IMR-90 (cell line): Measurements from ENCODE around the gene LAMC3. TPM values are rescaled to one million over a fixed set of nuclear protein-coding genes. Genes with fewer than 3 reads are reported as not detected.

Experiments
- ATAC-seq: fragments of 200-7000 bp; cut with Tn5 transposase; 2 replicates; pipeline ENCODE4 v1.9.1; 2020; ENCODE audit warnings: low read depth, mild to moderate bottlenecking, moderate library complexity
- BruUV-seq: library from RNA; stranded (reverse); fragments of 400-500 nt; replicated peaks from 2 replicates; lab custom pipeline; 2021; lab: Mats Ljungman, UMichigan
- CTCF ChIA-PET: fragments of 300-600 bp; formaldehyde crosslinking; extraction: SDS; loops from one replicate; lab custom pipeline; 2021; ENCODE audit warnings: antibody characterized with exemption; lab: Yijun Ruan, JAX
- POLR2A ChIA-PET: fragments of 300-600 bp; sonication (Branson Sonifier 250); formaldehyde crosslinking; loops from one replicate; lab custom pipeline; 2022; ENCODE audit warnings: antibody characterized with exemption; ENCODE audit not compliant: unreplicated experiment; lab: Charles Lee
- DNase-seq: peaks from one replicate; pipeline ENCODE4 v3.0.0; 2013
- H2AFZ ChIP-seq: replicated peaks from 2 replicates; pipeline ENCODE3; 2013; ENCODE audit warnings: low read length, mild to moderate bottlenecking; ENCODE audit not compliant: poor library complexity
- H2AK5ac ChIP-seq: 2 replicates; pipeline ENCODE4 v1.6.1; 2013; ENCODE audit warnings: low read depth, low read length, inconsistent platforms
- H2AK9ac ChIP-seq: replicated peaks from 2 replicates; pipeline ENCODE3; 2013; ENCODE audit warnings: mild to moderate bottlenecking, low read depth, low read length, moderate library complexity; ENCODE audit not compliant: poor library complexity
- H2BK120ac ChIP-seq: 2 replicates; pipeline ENCODE4 v1.6.1; 2013; ENCODE audit warnings: low read depth, low read length, inconsistent platforms
- H2BK15ac ChIP-seq: 3 replicates; pipeline ENCODE4 v1.6.1; 2013; ENCODE audit warnings: low read depth, low read length, inconsistent platforms
- H2BK20ac ChIP-seq: 2 replicates; pipeline ENCODE4 v1.6.1; 2013; ENCODE audit warnings: low read depth, mild to moderate bottlenecking, inconsistent platforms, low read length, moderate library complexity
- H2BK5ac ChIP-seq: 2 replicates; pipeline ENCODE4 v1.6.1; 2013; ENCODE audit warnings: mild to moderate bottlenecking, low read depth, low read length, inconsistent platforms; ENCODE audit not compliant: poor library complexity, severe bottlenecking
- H3K14ac ChIP-seq: replicated peaks from 2 replicates; pipeline ENCODE4 v1.6.1; 2013; ENCODE audit warnings: low read depth, low read length, inconsistent platforms
- H3K18ac ChIP-seq: 2 replicates; pipeline ENCODE4 v1.6.1; 2013; ENCODE audit warnings: low read depth, low read length, control low read depth
- H3K23ac ChIP-seq: 2 replicates; pipeline ENCODE4 v1.6.1; 2013; ENCODE audit warnings: low read depth, low read length, inconsistent platforms
- H3K27ac ChIP-seq: 2 replicates; pipeline ENCODE4 v1.5.1; 2013; ENCODE audit warnings: mild to moderate bottlenecking, control low read depth, low read length; ENCODE audit not compliant: insufficient read depth
- H3K27me3 ChIP-seq: 2 replicates; pipeline ENCODE4 v1.6.1; 2013; ENCODE audit warnings: low read length; ENCODE audit not compliant: control insufficient read depth, insufficient read depth
- H3K36me3 ChIP-seq: 2 replicates; pipeline ENCODE4 v1.6.1; 2013; ENCODE audit warnings: low read length, mixed read lengths; ENCODE audit not compliant: control insufficient read depth, insufficient read depth
- H3K4ac ChIP-seq: 2 replicates; pipeline ENCODE4 v1.6.1; 2013; ENCODE audit warnings: low read depth, low read length, inconsistent platforms
- H3K4me1 ChIP-seq: 2 replicates; pipeline ENCODE4 v1.6.1; 2013; ENCODE audit warnings: low read length, mixed read lengths; ENCODE audit not compliant: control insufficient read depth, insufficient read depth
- H3K4me2 ChIP-seq: 2 replicates; pipeline ENCODE4 v1.6.1; 2013; ENCODE audit warnings: low read depth, mild to moderate bottlenecking, control low read depth, low read length, moderate library complexity
- H3K4me3 ChIP-seq: 2 replicates; pipeline ENCODE4 v1.5.1; 2013; ENCODE audit warnings: low read depth, mild to moderate bottlenecking, control low read depth, low read length, moderate library complexity; ENCODE audit not compliant: insufficient read depth
- H3K56ac ChIP-seq: 2 replicates; pipeline ENCODE4 v1.6.1; 2013; ENCODE audit warnings: low read length, inconsistent platforms; ENCODE audit not compliant: insufficient read depth; ENCODE audit errors: extremely low read depth
- H3K79me1 ChIP-seq, 2 experiments: 2 replicates each; pipeline ENCODE4 v1.6.1; 2013; ENCODE audit warnings: low read length in 2 of 2, inconsistent platforms in 1 of 2, low read depth in 1 of 2
- H3K9ac ChIP-seq: 2 replicates; pipeline ENCODE4 v1.6.1; 2013; ENCODE audit warnings: low read depth, low read length, control low read depth
- H3K9me1 ChIP-seq: 2 replicates; pipeline ENCODE4 v1.6.1; 2013; ENCODE audit warnings: low read length, inconsistent platforms; ENCODE audit not compliant: insufficient read depth
- H3K9me3 ChIP-seq: 2 replicates; pipeline ENCODE4 v1.6.1; 2013; ENCODE audit warnings: low read length; ENCODE audit not compliant: control insufficient read depth, insufficient read depth
- H4K20me1 ChIP-seq: 2 replicates; pipeline ENCODE4 v1.6.1; 2013; ENCODE audit warnings: low read length, inconsistent platforms; ENCODE audit not compliant: insufficient read depth
- H4K5ac ChIP-seq: 2 replicates; pipeline ENCODE4 v1.6.1; 2013; ENCODE audit warnings: mild to moderate bottlenecking, low read depth, low read length, control low read depth
- H4K8ac ChIP-seq, 2 experiments: 2 replicates each; pipeline ENCODE4 v1.6.1; 2013; ENCODE audit warnings: low read depth in 2 of 2, low read length in 2 of 2, control low read depth in 1 of 2, inconsistent platforms in 1 of 2
- H4K91ac ChIP-seq: 2 replicates; pipeline ENCODE4 v1.6.1; 2013; ENCODE audit warnings: low read depth, low read length, inconsistent platforms; ENCODE audit not compliant: insufficient read depth
- BHLHE40 ChIP-seq: fragments of 150-350 bp; IDR thresholded peaks from 2 replicates; pipeline ENCODE4 v1.6.1; 2016; ENCODE audit warnings: mild to moderate bottlenecking, low read depth, low read length
- CEBPB ChIP-seq: IDR thresholded peaks from 2 replicates; pipeline ENCODE4 v1.6.1; 2012; ENCODE audit warnings: low read depth, low read length, improper control_type of control experiment
- CHD1 ChIP-seq: IDR thresholded peaks from 2 replicates; pipeline ENCODE4 v1.6.1; 2012; ENCODE audit warnings: low read depth, low read length, improper control_type of control experiment
- CTCF ChIP-seq: conservative IDR thresholded peaks from 2 replicates; pipeline ENCODE4 v1.5.1; 2012; ENCODE audit warnings: mild to moderate bottlenecking, low read depth, low read length, improper control_type of control experiment
- ELK1 ChIP-seq: fragments of 150-350 bp; IDR thresholded peaks from 2 replicates; pipeline ENCODE4 v1.6.1; 2016; ENCODE audit warnings: low read depth, mild to moderate bottlenecking, low read length, moderate library complexity, borderline replicate concordance
- MAFK ChIP-seq: IDR thresholded peaks from 2 replicates; pipeline ENCODE4 v1.6.1; 2012; ENCODE audit warnings: low read depth, low read length, improper control_type of control experiment
- MAZ ChIP-seq: IDR thresholded peaks from 2 replicates; pipeline ENCODE4 v1.6.1; 2012; ENCODE audit warnings: low read depth, mild to moderate bottlenecking, low read length, improper control_type of control experiment, moderate library complexity, borderline replicate concordance
- MXI1 ChIP-seq: IDR thresholded peaks from 2 replicates; pipeline ENCODE4 v1.6.1; 2012; ENCODE audit warnings: low read depth, mild to moderate bottlenecking, low read length, moderate library complexity, borderline replicate concordance
- NFE2L2 ChIP-seq: fragments of 150-350 bp; IDR thresholded peaks from 2 replicates; pipeline ENCODE4 v1.6.1; 2016; ENCODE audit warnings: low read depth, mild to moderate bottlenecking, low read length
- POLR2A ChIP-seq: IDR thresholded peaks from 2 replicates; pipeline ENCODE4 v1.6.1; 2012; ENCODE audit warnings: mild to moderate bottlenecking, low read depth, low read length
- RCOR1 ChIP-seq: IDR thresholded peaks from 2 replicates; pipeline ENCODE4 v1.6.1; 2012; ENCODE audit warnings: mild to moderate bottlenecking, low read length, improper control_type of control experiment; ENCODE audit not compliant: insufficient replicate concordance
- RFX5 ChIP-seq: IDR thresholded peaks from 2 replicates; pipeline ENCODE4 v1.8.0; 2012; ENCODE audit warnings: low read depth, mild to moderate bottlenecking, low read length, moderate library complexity
- SMC3 ChIP-seq: fragments of 150-350 bp; IDR thresholded peaks from 2 replicates; pipeline ENCODE4 v1.6.1; 2016; ENCODE audit warnings: low read depth, mild to moderate bottlenecking, antibody characterized with exemption, low read length, moderate library complexity
- USF2 ChIP-seq: fragments of 150-350 bp; IDR thresholded peaks from 2 replicates; pipeline ENCODE4 v1.6.1; 2017; ENCODE audit warnings: mild to moderate bottlenecking, antibody characterized with exemption, low read length, low read depth
- WGBS, 2 experiments: methylation state at CpG; one replicate each; pipeline versions ENCODE4 v1.1.5 to v1.1.7; 2013; ENCODE audit warnings: missing lambda C conversion rate in 2 of 2; ENCODE audit not compliant: insufficient read length in 1 of 2; ENCODE audit errors: extremely low coverage in 2 of 2; 5-methylcytosine and 5-hydroxymethylcytosine counted together
- dilution Hi-C: fragments of 300-500 bp; cut with HindIII; formaldehyde crosslinking; loops from one replicate; pipeline ENCODE4 v1.14.3; 2018; ENCODE audit warnings: low sequenced_read_pairs; ENCODE audit not compliant: unreplicated experiment
- in situ Hi-C: fragments of 300-500 bp; cut with MboI; formaldehyde crosslinking; loops from 3 replicates; pipeline ENCODE4 v1.14.3; 2019; ENCODE audit warnings: low sequenced_read_pairs, inconsistent platforms, mixed read lengths
- intact Hi-C: fragments of 100-400 bp; cut with micrococcal nuclease; formaldehyde crosslinking; loops from 2 replicates; pipeline ENCODE4 v1.10.0; 2022
- polyA plus RNA-seq, 3 experiments: library from polyadenylated mRNA; depleted of rRNA; stranded (reverse); fragments of >200 nt; gene quantifications; 2 replicates each; pipeline ENCODE4 v1.2.3, GENCODE V29; 2012; ENCODE audit warnings: low replicate concordance in 1 of 3
- total RNA-seq: library from RNA; depleted of rRNA; stranded (reverse); fragments of >200 nt; gene quantifications from 2 replicates; pipeline ENCODE4 v1.2.3, GENCODE V29; 2012

LAMC3 gene
- total and polyA plus RNA-seq, 2 of the 4 experiments (the other 2 are of a cell fraction), result not detected

GRCh38 chr9:131029574-131029952 lies 20.6 kb downstream of the LAMC3 start:
- dilution Hi-C loops, result no loop called here
- H2BK5ac ChIP-seq, result no peak overlapping the region
- H3K4me2 ChIP-seq, result no peak overlapping the region
- H3K4me1 ChIP-seq, result no peaks in the 10 kb centered on the region
- no CpG with 5 or more reads among the region's 3 CpGs for WGBS, 2 experiments
- no peaks in the 10 kb centered on the region for H3K9me1 ChIP-seq
- CTCF ChIA-PET, result no interaction called here
- no peak overlapping the region for H4K5ac ChIP-seq
- H3K9ac ChIP-seq, result no peak overlapping the region
- H2AK9ac ChIP-seq, result no peak overlapping the region
- H2BK120ac ChIP-seq, result no peak overlapping the region
- no peak overlapping the region for H3K56ac ChIP-seq
- no TSS peak for BruUV-seq
- H3K18ac ChIP-seq, result no peak overlapping the region
- no peak overlapping the region for H4K8ac ChIP-seq
- intact Hi-C loops, result no loop called here
- H3K23ac ChIP-seq, result no peak overlapping the region
- TF ChIP-seq BHLHE40, result no peak
- TF ChIP-seq CTCF, result no peak
- no peak for TF ChIP-seq MAZ
- TF ChIP-seq NFE2L2, result no peak
- TF ChIP-seq USF2, result no peak
- no peak for TF ChIP-seq ELK1
- TF ChIP-seq MXI1, result no peak
- no peak for TF ChIP-seq MAFK
- TF ChIP-seq RCOR1, result no peak
- TF ChIP-seq POLR2A, result no peak
- no peak for TF ChIP-seq CHD1
- no peak for TF ChIP-seq SMC3
- no peak for TF ChIP-seq RFX5
- TF ChIP-seq CEBPB, result no peak
- DNase-seq (no peak), ATAC-seq (no peak)
- no peaks in the 10 kb centered on the region for H4K20me1 ChIP-seq
- H2AFZ ChIP-seq, result no peak overlapping the region
- no peak overlapping the region for H2AK5ac ChIP-seq
- no peak overlapping the region for H3K4ac ChIP-seq
- no peak overlapping the region for H2BK15ac ChIP-seq
- H3K4me3 ChIP-seq, result no peak overlapping the region
- no peaks in the 10 kb centered on the region for H3K79me1 ChIP-seq
- in situ Hi-C loops, result no loop called here
- H3K36me3 ChIP-seq, result no peaks in the 10 kb centered on the region
- peaks cover 65% of the 10 kb centered on the region for H3K27me3 ChIP-seq
- H3K9me3 ChIP-seq, result no peaks in the 10 kb centered on the region
- H2BK20ac ChIP-seq, result no peak overlapping the region
- H4K91ac ChIP-seq, result no peak overlapping the region
- no peak overlapping the region for H3K27ac ChIP-seq
- H3K14ac ChIP-seq, result no peak overlapping the region
- POLR2A ChIA-PET, result no interaction called here
